ENCODE measurements around the gene PEX16.

DNA sequence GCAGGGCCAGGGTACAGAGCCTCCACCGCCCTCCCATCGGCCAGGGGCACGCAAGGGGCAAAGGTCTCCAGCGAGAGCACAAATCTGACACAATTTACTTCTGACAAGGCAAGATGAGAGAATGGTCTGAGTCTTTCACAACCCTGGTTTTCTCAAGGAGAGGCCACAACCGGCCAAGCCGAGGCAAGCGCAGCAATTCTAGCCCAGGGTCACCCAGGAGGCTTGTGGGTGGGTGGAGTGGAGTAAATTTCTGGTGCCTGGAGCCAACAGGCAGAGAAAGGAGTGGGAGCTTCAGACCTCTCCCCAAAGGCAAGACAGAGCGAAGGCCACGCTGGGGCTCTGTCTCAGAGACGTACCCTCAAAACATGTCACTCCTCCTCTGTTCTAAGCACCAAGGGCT lies 14.1 kb upstream of the PEX16 start:
- TF ChIP-seq, protein P1, sequence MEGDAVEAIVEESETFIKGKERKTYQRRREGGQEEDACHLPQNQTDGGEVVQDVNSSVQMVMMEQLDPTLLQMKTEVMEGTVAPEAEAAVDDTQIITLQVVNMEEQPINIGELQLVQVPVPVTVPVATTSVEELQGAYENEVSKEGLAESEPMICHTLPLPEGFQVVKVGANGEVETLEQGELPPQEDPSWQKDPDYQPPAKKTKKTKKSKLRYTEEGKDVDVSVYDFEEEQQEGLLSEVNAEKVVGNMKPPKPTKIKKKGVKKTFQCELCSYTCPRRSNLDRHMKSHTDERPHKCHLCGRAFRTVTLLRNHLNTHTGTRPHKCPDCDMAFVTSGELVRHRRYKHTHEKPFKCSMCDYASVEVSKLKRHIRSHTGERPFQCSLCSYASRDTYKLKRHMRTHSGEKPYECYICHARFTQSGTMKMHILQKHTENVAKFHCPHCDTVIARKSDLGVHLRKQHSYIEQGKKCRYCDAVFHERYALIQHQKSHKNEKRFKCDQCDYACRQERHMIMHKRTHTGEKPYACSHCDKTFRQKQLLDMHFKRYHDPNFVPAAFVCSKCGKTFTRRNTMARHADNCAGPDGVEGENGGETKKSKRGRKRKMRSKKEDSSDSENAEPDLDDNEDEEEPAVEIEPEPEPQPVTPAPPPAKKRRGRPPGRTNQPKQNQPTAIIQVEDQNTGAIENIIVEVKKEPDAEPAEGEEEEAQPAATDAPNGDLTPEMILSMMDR (conservative IDR thresholded peaks at IDR 0.05; ENCODE audit: low read length) = no peak
- no peak for TF ChIP-seq EZH2phosphoT487 (IDR thresholded peaks at IDR 0.05; ENCODE audit: borderline replicate concordance, low read depth, low read length)

Data from OCI-LY7 (cell line).